HG03139 (cell line): Measurements from ENCODE around the gene DDR1.
"Not testable (repeated sequence)": the region's sequence is repeated elsewhere in the genome, so short reads cannot be mapped to it uniquely, and the experiment has no call there.

Experiments
- ATAC-seq: cut with Tn5 transposase; IDR thresholded peaks from one replicate; pipeline ENCODE4 v1.9.1; 2021; ENCODE audit not compliant: unreplicated experiment

DDR1 gene

GRCh38 chr6:30854285-30855040 is 29.9 kb upstream of the DDR1 start:
- ATAC-seq: no peak

- no peak for ATAC-seq
Observed at GRCh38 chr6:30855429-30856075, 28.8 kb upstream of the DDR1 start.

DNA sequence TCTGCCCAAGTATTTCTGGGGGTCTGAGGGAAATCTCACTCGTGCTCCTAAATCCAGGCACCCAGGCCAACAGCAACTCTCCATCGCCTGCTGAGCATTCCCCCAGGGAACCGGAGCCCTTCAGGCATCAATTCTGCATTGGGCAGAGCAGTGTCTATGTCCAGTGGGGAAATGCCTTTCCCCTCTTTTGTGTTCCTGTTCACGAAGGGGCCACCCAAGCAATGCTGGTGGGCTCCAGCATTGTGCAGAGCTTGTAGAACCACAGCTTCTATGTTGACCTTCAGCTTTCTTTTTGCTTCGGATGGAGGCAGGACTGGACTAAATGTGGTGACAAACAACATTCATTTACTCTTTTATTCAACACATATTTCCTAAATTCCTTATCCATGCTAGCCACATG is 27.2 kb upstream of the DDR1 start:
- ATAC-seq: no peak

DNA sequence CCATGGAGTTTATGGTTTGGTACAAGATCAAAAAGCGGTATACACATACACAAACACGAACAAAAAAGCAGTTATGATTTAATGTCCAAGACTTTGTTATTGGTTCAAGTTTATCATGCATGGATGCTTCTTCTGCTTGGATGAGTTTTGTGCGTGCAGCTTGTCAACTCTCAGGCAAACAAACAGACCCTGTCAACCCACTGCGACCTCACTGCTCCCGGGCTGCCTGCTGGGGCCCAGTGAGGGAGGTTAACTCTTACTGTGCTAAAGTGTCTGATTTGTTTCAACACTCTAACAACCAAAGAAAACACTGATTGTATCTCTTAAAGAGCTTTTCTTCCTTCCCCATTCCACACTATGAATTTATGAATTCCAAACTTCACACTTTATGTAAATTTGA is 26.8 kb upstream of the DDR1 start:
- ATAC-seq: no peak

- ATAC-seq: not testable (repeated sequence)
Observed at GRCh38 chr6:30859726-30860125, 24.6 kb upstream of the DDR1 start.

- no peak for ATAC-seq
Observed at GRCh38 chr6:30861257-30862048, 22.9 kb upstream of the DDR1 start.

- no peak for ATAC-seq
Observed at GRCh38 chr6:30862156-30862875, 22.0 kb upstream of the DDR1 start.

GRCh38 chr6:30864325-30864724 is 20.0 kb upstream of the DDR1 start:
- ATAC-seq: no peak

- ATAC-seq: not testable (repeated sequence)
Observed at GRCh38 chr6:30869241-30869749, 15.0 kb upstream of the DDR1 start.

DNA sequence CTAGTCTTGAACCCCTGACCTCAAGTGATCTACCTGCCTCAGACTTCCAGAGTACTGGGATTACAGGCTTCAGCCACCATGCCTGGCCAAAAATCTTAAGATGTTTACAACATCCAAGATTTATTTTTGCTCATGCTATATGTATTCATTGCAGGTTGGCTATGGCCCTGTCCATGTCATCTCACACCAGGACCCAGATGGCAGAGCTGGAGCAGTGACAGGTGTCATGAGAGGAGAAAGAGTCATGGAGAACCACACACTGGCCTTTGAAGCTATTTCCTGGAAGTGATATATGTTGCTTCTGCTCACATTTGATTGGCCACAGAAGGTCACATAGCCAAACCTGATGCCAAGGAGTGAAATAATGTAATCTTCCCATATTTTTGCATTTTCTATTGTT is 13.8 kb upstream of the DDR1 start:
- ATAC-seq: no peak

DNA sequence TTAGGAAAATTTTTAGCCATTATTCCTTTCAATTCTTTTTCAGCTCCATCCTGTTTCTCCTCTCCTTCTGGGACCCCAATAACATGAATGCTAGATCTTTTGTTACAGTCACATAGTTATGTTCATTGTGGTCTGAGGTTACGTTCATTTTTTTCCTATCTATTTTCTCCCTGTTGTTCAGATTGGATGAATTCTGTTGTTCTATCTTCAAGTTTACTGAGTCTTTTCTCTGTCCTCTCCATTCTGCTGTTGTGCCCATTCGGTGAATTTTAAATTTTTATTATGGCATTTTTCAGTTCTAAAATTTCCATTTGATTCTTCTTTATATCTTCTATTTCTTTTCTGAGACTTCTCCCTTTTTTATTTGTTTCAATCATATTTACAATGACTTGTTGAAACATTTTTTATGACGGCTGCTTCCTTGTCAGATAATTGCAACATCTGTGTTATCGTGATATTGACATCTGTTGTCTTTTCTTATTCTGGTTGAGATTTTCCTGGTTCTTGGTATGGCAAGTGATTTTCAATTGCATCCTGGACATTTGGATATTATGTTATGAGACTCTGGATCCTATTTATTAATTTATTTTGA is 12.6 kb upstream of the DDR1 start:
- no peak for ATAC-seq

DNA sequence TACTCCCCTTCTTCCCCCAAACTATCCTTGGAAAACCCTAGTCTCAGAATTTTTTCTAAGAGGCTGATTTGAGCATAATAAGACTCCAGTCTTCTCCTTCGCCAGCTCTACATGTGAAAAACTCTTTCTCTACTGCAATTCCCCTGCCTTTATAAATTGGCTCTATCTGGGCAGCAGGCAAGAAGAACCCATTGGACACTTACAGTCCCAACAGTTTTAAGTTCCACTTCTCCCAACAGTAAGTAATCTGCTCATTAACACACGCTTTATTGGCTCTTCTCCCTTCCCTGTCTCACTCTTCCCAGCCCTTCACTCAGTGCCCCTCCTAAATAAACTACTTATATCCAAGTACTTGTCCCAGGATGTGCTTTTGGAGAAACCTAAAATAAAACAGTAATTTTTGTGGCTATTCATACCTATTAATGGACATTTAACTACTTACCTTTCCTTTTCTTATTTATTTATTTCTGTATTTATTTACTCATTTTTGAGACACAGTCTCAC is 11.1 kb upstream of the DDR1 start:
- ATAC-seq: no peak

DNA sequence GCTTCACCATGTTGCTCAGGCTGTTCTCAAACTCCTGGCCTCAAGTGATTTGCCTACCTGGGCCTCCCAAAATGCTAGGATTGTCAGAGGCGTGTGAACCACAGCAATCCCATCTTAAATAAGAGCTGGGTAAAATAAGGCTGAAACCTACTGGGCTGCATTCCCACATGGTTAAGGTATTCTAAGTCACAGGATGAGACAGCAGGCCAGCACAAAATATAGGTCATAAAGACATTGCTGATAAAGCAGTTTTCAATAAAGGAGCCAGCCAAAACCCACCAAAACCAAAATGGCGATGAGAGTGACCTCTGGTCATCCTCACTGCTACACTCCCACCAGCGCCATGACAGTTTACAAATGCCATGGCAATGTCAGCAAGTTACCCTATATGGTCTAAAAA is 10.5 kb upstream of the DDR1 start:
- not testable (repeated sequence) for ATAC-seq

GRCh38 chr6:30875244-30876038 is 8.9 kb upstream of the DDR1 start:
- no peak for ATAC-seq

GRCh38 chr6:30876039-30876730 is 8.1 kb upstream of the DDR1 start:
- no peak for ATAC-seq

- no peak for ATAC-seq
Observed at GRCh38 chr6:30877419-30878262, 6.7 kb upstream of the DDR1 start.

DNA sequence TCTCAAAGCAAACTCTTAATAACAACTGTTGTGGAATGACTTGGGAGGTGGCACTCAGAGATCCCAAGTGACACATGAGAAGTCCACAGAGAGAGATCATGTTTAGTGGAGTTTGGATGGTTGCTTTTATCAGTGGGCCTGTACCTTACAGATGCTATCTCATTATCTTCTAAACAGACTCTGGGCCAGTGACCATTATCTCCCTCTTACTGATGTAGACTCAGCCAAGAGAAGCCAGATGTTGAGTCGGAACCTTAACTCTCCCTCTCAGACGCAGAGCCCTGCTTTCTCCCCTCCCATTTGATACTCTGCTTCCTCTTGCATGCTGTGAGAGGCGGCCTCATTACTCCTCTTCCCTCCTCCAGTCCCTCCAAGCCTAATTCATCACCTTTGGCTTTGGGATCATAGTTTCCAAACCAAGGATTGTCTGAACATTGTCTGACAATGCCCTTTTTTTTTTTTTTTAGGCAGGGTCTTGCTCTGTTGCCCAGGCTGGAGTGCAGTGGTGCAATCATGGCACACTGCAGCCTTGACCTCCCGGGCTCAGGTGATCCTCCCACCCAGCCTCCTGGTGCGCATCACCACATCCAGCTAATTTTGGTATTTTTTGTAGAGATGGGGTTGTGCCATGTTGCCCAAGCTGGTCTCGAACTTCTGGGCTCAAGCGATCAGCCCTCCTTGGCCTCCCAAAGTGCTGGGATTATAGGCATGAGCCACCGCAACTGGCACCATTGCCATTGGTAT is 4.5 kb upstream of the DDR1 start:
- no peak for ATAC-seq
